ENCODE measurements around the gene TTC34. TPM values are rescaled to one million over a fixed set of nuclear protein-coding genes. Genes with fewer than 3 reads are reported as not detected.

The TTC34 gene
- total RNA-seq, 2 experiments from 2014 or later = 0.97 to 1.0 TPM

DNA sequence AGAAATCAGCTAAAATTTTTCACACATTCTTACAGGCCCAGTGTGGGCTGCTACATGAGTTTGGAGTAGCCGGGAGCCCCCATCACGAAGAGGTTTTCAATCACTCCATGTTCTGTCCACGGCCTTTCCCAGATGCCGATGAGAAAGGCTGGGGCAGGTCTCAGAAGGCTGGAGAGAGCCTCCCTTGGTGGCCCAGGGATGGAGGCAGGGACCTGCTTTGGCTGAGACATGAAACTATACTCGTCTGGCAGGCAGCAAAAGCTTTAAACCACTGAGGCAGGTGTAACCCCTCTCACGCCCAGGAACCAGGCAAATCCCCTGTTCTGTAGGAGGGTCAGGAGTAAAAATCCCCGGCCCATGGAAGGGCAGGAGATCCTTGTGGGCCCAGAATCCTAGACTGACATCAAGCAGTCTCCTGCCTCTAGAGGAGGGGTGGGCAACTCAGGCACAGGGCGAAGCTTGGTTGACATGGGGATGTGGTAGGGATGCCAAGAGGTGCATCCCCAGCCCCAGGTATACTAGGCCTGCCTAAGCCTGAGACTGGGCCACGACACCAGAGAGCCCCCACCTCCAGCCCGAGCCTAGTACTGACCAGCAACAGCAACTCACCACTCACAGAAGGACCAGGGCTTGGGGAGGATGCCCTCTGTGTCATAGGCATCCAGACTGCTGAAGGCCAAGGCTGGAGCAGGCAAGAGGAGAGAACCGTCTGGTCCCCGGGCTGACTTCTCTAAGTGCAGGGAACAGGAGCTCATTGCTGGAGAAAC is 177.7 kb downstream of the TTC34 start:
- H3K27me3 Mint-ChIP-seq = peaks cover 25% of the 10 kb centered on the region
- no peak overlapping the region for H3K27ac Mint-ChIP-seq
- ChIA-PET POLR2A (no interaction called here), CTCF (no interaction called here)
- H3K4me1 Mint-ChIP-seq (ENCODE audit: low read depth) = peaks cover 3% of the 10 kb centered on the region
- intact Hi-C loops (cut with micrococcal nuclease) = no loop called here
- H3K4me3 Mint-ChIP-seq = no peak overlapping the region
- H3K9me3 Mint-ChIP-seq = peaks cover 6% of the 10 kb centered on the region
- DNase-seq = no peak
- no peaks in the 10 kb centered on the region for H3K36me3 Mint-ChIP-seq

DNA sequence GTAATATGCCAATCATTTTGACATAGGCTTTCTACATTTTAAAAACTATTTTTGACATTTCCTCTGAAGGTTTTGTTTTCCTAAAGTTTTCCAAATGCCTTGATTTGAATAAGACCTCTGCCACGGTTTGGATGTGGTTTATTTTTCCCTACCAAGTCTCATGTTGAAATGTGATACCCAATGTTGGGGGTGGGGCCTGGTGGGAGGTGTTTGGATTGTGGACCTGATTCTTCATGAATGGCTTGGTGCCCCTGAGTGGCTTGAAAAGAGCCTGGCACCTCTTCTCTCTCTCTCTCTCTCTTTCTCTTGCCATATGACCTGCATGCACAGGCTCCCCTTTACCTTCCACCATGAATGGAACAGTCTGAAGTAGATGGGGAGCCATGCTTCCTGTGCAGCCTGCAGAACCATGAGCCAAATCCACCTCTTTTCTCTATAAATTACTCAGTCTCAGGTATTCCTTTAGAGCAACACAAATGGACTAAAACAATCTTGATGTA is 183.5 kb downstream of the TTC34 start:
- CTCF ChIA-PET = no interaction called here
- Mint-ChIP-seq H3K36me3 (peaks cover 2% of the 10 kb centered on the region), H3K4me1 (ENCODE audit: low read depth) (peaks cover 5% of the 10 kb centered on the region), H3K27ac (no peak overlapping the region), H3K4me3 (no peak overlapping the region), H3K9me3 (peaks cover 28% of the 10 kb centered on the region), H3K27me3 (peaks cover 2% of the 10 kb centered on the region)
- intact Hi-C loops (cut with micrococcal nuclease) = no loop called here
- POLR2A ChIA-PET = no interaction called here
- no peak for DNase-seq

DNA sequence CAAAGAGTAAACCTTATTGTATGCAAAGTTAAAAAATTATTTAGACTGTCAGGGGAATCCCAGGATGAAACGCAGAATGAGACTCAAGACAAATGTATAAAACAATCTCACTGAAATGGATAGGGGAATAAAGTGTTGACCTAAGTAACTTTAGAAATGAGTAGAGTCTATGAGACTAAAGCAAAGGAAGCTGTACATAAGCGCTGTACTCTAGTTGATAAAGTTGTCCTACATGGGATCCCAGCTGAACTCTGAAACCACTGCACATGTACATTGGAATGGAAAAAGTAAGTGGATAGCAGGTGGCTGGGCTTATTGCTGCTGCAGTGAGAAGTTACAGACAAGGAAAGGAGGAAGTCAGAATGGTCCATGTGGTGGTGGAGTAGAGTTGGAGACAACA is 187.3 kb downstream of the TTC34 start:
- Mint-ChIP-seq H3K4me3 (no peak overlapping the region), H3K27me3 (peaks cover 2% of the 10 kb centered on the region), H3K36me3 (peaks cover 2% of the 10 kb centered on the region), H3K27ac (no peak overlapping the region), H3K4me1 (ENCODE audit: low read depth) (peaks cover 2% of the 10 kb centered on the region), H3K9me3 (peaks cover 22% of the 10 kb centered on the region)
- no peak for DNase-seq
- CTCF ChIA-PET = no interaction called here
- intact Hi-C loops (cut with micrococcal nuclease) = no loop called here
- POLR2A ChIA-PET = no interaction called here

DNA sequence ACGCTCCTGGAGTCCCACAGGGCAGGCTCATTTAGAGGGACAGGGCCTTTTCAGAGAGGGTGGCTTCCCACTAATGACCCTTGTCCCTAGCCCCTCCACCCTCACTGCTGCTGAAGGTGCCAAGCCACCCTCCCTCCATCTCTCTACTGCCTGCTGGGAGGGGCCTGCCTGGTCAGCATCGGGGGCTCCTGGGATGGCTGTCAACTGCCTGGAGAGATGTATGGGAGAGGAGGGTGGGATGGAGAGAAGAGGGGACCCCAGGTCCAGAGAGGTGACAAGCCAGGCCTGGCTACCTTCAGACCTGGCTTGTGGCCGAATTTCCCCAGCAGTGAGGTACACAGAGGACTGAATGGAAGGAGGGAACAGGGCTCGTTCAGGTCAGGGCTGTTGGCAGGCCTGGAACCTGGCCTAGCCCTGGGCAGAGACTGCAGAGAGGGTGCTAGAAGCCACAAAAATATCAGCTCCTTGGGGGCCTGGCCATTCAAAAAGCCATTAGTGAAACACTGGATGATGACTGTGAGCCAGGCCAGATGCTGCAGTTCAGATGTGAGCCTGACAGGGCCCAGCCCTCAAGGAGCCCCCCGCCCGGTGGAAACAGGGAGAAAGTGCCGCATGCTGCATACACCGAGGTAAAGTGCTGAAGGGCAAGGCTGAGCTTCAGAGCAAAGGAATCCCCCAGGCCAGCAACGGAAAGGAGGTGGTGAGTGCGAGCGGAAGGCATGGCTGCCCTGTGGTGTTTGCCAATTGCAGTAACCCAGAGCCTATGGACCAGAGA is 188.7 kb downstream of the TTC34 start:
- Mint-ChIP-seq H3K9me3 (peaks cover 22% of the 10 kb centered on the region), H3K36me3 (peaks cover 2% of the 10 kb centered on the region), H3K27ac (no peak overlapping the region), H3K27me3 (peaks cover 2% of the 10 kb centered on the region), H3K4me1 (ENCODE audit: low read depth) (peaks cover 2% of the 10 kb centered on the region), H3K4me3 (no peak overlapping the region)
- intact Hi-C loops (cut with micrococcal nuclease) = no loop called here
- ChIA-PET CTCF (no interaction called here), POLR2A (no interaction called here)
- no peak for DNase-seq

DNA sequence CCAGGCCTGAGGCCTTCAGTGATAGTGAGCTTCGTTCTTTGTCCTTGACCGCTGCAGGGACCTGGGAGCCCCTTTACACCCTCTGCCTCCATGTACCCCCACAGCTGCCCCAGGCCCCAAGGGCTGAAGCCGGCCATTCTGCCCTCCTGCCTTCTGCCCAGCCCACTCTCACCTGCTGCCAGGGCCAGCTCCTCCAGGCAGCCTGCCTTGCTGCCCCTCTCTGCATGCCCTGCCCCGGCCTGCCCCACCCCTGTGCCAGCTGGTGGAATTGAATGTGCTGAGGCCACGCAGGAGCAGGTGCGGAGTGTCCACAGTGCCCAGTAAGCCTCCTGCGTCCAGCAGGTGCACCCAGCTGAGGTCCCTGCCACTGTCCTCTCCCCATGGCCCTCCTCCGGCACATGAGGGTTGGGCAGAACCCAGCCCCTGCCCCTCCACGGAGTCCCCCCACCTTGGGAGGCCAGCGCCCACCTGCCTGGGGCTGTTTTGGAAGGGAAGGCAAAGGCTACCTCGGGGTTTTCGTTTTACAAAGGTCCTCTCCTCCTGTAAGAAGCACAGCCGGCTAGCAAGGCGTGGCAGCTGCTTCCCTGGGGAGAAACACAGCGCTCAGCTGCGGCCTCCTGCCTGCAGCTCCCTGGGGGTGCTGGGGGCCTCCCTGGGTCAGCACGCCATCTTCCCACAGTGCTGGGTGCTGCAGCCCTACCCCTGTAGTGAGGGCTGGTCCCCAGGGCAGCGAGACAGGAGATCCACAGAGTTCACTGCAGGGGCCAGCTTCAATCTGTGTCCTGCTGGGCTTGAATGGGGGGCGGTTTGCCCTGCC is 189.7 kb downstream of the TTC34 start:
- peaks cover 2% of the 10 kb centered on the region for H3K4me1 Mint-ChIP-seq (ENCODE audit: low read depth)
- no peak for DNase-seq
- H3K27me3 Mint-ChIP-seq = peaks cover 2% of the 10 kb centered on the region
- CTCF ChIA-PET = no interaction called here
- no peak overlapping the region for H3K27ac Mint-ChIP-seq
- peaks cover 22% of the 10 kb centered on the region for H3K9me3 Mint-ChIP-seq
- H3K4me3 Mint-ChIP-seq = no peak overlapping the region
- peaks cover 2% of the 10 kb centered on the region for H3K36me3 Mint-ChIP-seq
- intact Hi-C loops (cut with micrococcal nuclease) = no loop called here
- POLR2A ChIA-PET = no interaction called here

DNA sequence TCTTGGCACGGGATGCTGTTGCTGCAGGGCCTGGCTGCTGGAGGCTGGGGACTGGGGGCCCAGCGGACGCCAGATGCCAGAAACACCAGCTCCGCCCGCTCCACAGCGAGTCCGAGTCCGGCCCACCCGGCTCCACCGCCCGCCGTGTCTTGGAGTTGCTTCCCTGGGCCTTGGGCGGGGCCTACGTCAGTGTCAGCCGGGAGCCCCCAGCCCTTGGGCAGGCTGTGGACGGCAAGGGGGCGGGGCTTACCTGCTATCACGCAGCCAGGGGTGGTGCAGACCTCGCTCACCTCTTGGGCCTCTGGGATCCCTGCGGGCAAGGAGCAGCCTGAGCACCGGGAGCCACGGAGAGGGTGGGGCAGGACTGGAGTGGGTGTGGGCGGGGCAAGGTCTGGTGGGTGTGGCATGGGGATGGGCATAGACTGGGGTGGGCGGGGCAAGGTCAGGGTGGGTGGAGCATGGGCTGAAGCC is 190.4 kb downstream of the TTC34 start:
- peak; percentile 44 for DNase-seq
- Mint-ChIP-seq H3K4me1 (ENCODE audit: low read depth) (no peaks in the 10 kb centered on the region), H3K27ac (no peak overlapping the region), H3K9me3 (peaks cover 15% of the 10 kb centered on the region), H3K36me3 (peaks cover 2% of the 10 kb centered on the region), H3K27me3 (peaks cover 2% of the 10 kb centered on the region), H3K4me3 (no peak overlapping the region)
- POLR2A ChIA-PET = no interaction called here
- intact Hi-C loops (cut with micrococcal nuclease) = no loop called here
- CTCF ChIA-PET = no interaction called here

DNA sequence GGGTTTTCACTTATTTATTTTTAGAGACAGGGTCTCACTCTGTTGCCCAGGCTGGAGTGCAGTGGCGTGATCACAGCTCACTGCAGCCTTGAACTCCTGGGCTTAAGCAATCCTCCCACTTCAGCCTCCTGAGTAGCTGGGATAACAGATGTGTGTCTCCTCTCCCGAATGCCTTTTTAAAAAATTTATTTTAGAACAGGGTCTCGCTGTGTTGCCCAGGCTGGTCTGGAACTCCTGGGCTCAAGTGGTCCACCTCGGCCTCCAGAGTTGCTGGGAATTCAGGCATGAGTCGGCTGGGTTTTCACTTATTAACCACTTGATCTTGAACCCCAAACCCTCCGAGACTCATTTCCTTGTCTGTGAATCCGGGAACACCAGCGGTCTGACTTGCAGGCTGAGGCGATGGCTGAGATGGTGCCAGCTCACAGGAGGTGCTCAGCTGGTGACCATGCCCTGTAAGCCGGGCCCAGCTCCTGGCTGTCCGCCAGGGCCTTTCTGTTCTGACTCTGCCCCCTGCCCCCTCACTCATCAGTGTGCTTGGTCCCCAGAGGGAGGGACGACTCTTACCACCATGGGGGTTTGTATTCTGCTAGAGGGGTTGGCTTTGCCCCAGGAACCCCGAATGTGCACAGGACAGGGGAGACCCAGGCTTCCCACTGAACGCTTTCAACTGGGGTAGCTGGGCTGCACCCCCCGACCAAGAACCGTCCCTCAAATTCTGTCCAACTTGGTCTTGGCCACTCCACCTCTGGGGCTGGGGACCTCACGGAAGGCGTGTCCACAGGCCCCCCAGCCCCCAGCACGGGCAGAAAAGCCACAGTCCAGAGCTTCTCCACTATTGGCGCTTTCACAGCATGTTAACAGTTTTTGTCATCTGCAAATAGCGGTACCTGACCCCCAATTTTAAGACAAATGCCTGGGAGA is 191.2 kb downstream of the TTC34 start:
- Mint-ChIP-seq H3K4me1 (ENCODE audit: low read depth) (no peaks in the 10 kb centered on the region), H3K27ac (no peak overlapping the region), H3K36me3 (peaks cover 2% of the 10 kb centered on the region), H3K27me3 (peaks cover 2% of the 10 kb centered on the region), H3K9me3 (peaks cover 9% of the 10 kb centered on the region), H3K4me3 (no peak overlapping the region)
- DNase-seq = no peak
- ChIA-PET CTCF (no interaction called here), POLR2A (no interaction called here)
- intact Hi-C loops (cut with micrococcal nuclease) = no loop called here

DNA sequence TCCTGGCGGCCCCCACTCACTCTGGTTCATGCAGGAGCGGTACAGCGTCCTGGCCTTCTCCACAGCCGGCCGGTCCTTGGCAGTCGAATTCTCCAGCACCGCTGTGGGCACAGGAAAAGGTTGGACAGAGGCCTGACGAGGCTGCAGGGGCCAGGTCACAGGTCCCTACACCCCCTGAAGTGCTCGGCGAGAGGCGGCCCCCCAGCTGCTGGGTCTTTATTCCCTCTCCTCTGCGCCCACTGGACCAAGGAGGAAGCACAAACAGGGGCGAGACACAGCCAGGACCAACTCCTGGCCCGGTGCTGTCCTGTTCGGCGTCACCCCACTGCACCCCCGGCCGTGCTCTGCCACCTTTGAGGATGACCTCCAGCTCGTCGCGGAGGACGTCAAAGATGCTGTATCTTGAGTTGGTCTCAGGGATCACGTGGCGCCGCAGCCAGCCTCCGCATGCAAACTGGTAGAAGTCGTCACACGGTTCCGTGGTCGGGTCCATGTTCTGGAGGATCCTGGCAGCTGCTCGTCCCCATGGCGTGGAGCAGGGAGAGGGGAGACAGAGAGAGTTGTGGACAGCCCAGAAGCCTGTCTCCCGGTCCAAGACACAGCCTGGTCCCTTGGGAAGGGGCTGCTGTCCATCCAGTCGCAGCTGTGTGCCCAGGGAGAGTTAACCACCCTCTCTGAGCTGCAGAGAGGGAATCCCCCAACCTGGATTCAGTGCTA is 192.0 kb downstream of the TTC34 start:
- no peaks in the 10 kb centered on the region for H3K4me1 Mint-ChIP-seq (ENCODE audit: low read depth)
- no peak overlapping the region for H3K27ac Mint-ChIP-seq
- H3K36me3 Mint-ChIP-seq = peaks cover 2% of the 10 kb centered on the region
- no peak overlapping the region for H3K4me3 Mint-ChIP-seq
- ChIA-PET CTCF (no interaction called here), POLR2A (no interaction called here)
- no peak for DNase-seq
- H3K9me3 Mint-ChIP-seq = peaks cover 7% of the 10 kb centered on the region
- intact Hi-C loops (cut with micrococcal nuclease) = no loop called here
- H3K27me3 Mint-ChIP-seq = peaks cover 2% of the 10 kb centered on the region

DNA sequence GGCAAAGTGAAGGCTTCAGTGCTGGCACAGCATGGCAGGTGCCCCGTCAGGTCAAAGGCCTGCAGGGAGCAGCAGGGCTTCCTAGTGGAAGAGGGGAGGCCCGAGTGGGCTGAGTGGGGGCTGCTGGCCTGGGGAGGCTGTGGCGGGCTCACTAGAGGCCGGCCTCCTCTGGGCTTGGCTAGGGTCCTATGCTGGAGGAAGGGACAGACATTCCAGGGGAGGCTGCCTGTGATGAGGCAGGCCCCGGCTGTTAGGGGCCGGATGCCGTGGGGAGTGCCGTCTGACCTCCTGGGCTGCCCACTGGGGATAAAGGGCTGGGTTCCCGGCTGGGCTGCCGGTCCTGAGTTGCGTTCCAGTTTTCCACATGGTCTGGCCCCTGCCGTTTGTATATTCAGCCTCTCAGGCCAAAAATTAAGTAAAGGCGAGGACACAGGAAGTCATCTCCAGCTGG is 193.8 kb downstream of the TTC34 start:
- no peaks in the 10 kb centered on the region for H3K36me3 Mint-ChIP-seq
- intact Hi-C loops (cut with micrococcal nuclease) = no loop called here
- no peaks in the 10 kb centered on the region for H3K9me3 Mint-ChIP-seq
- H3K27me3 Mint-ChIP-seq = no peaks in the 10 kb centered on the region
- ChIA-PET POLR2A (no interaction called here), CTCF (no interaction called here)
- H3K4me1 Mint-ChIP-seq (ENCODE audit: low read depth) = no peaks in the 10 kb centered on the region
- H3K27ac Mint-ChIP-seq = no peak overlapping the region
- DNase-seq = no peak
- no peak overlapping the region for H3K4me3 Mint-ChIP-seq

DNA sequence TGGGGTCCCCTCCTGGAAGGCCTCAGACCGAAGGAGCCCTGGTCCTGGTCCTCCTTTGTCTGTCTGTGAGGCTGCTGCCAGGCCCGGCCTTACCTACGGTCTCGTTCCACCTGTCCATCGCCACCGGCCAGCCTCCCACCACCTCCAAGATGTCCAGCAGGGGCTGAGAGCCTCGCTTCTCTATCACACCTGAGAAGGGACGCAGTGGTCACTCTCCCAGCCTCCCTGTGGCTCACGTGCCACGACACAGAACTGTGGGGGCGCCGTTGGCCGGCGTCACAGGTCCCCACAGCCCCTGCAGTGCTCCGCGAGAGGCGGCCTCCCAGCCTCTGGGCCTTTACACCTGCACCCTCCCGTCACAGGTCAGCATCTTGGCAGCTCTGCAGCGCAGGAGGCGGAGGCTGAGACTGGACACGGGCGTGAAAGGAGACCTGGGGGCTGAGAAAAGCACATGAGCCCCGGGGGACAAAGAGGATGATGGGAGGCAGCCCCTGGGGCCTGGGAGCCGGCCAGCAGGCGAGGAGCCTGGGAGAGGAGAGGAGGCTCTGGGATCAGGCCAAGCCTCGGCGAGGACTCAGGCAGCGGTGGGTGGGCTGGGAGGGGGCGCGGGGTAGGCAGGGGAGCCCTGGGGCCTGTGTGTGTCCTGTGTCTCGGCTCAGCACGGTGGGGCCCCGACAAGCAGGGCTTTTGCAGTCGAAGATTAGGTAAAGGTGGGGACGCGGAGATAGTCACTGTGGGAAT is 194.4 kb downstream of the TTC34 start:
- H3K4me3 Mint-ChIP-seq = no peak overlapping the region
- no peak for DNase-seq
- ChIA-PET POLR2A (no interaction called here), CTCF (no interaction called here)
- H3K27ac Mint-ChIP-seq = no peak overlapping the region
- no peaks in the 10 kb centered on the region for H3K9me3 Mint-ChIP-seq
- no peaks in the 10 kb centered on the region for H3K4me1 Mint-ChIP-seq (ENCODE audit: low read depth)
- no peaks in the 10 kb centered on the region for H3K27me3 Mint-ChIP-seq
- intact Hi-C loops (cut with micrococcal nuclease) = no loop called here
- H3K36me3 Mint-ChIP-seq = no peaks in the 10 kb centered on the region

Measured in activated CD4-positive, alpha-beta memory T cell treated with anti-CD3 and anti-CD28 coated beads for 36 hours (primary cell).